Activated CD8-positive, alpha-beta T cell treated with anti-CD3 and anti-CD28 coated beads for 36 hours (primary cell): Measurements from ENCODE around the gene SPTSSB. TPM values are rescaled to one million over a fixed set of nuclear protein-coding genes. Genes with fewer than 3 reads are reported as not detected.

Experiments used
- ATAC-seq: fragments of 200-7000 bp; cut with Tn5 transposase; one replicate; pipeline ENCODE4 v1.10.0; 2021; ENCODE audit warnings: mild to moderate bottlenecking, moderate library complexity
- CTCF ChIA-PET: fragments of 350-600 bp; sonication (Branson Sonifier 250); formaldehyde crosslinking; loops from one replicate; lab custom pipeline; 2021; ENCODE audit warnings: antibody characterized with exemption; lab: Charles Lee
- POLR2A ChIA-PET: fragments of 350-600 bp; sonication (Branson Sonifier 250); formaldehyde crosslinking; loops from one replicate; lab custom pipeline; 2021; ENCODE audit warnings: antibody characterized with exemption; lab: Charles Lee
- DNase-seq: peaks from one replicate; pipeline ENCODE4 v3.0.0-alpha.2; 2020
- H3K27ac Mint-ChIP-seq: one replicate; pipeline ENCODE4 v1.8.0; 2021; ENCODE audit warnings: mild to moderate bottlenecking, mixed read lengths
- H3K27me3 Mint-ChIP-seq: one replicate; pipeline ENCODE4 v1.8.0; 2021; ENCODE audit warnings: mixed read lengths
- H3K36me3 Mint-ChIP-seq: one replicate; pipeline ENCODE4 v1.8.0; 2021; ENCODE audit warnings: low read depth, mixed read lengths
- H3K4me1 Mint-ChIP-seq: one replicate; pipeline ENCODE4 v1.8.0; 2021; ENCODE audit warnings: low read depth, mixed read lengths
- H3K4me3 Mint-ChIP-seq: one replicate; pipeline ENCODE4 v1.8.0; 2021; ENCODE audit warnings: mild to moderate bottlenecking, moderate library complexity, mixed read lengths
- H3K9me3 Mint-ChIP-seq: one replicate; pipeline ENCODE4 v1.8.0; 2021; ENCODE audit warnings: mixed read lengths
- intact Hi-C: fragments of 100-400 bp; cut with micrococcal nuclease; formaldehyde crosslinking; loops from one replicate; pipeline ENCODE4 v1.10.0; 2022
- total RNA-seq, 2 experiments: library from RNA; stranded (reverse); gene quantifications; one replicate each; pipeline ENCODE4 v1.2.3, GENCODE V29; 2021
- TF ChIP-seq, protein P1 (sequence below): fragments of 200-600 bp; IDR thresholded peaks from one replicate; pipeline ENCODE4 v1.8.0; 2022; ENCODE audit warnings: antibody characterized with exemption, mild to moderate bottlenecking

The SPTSSB gene
- total RNA-seq, 2 experiments from 2014 or later: not detected

DNA sequence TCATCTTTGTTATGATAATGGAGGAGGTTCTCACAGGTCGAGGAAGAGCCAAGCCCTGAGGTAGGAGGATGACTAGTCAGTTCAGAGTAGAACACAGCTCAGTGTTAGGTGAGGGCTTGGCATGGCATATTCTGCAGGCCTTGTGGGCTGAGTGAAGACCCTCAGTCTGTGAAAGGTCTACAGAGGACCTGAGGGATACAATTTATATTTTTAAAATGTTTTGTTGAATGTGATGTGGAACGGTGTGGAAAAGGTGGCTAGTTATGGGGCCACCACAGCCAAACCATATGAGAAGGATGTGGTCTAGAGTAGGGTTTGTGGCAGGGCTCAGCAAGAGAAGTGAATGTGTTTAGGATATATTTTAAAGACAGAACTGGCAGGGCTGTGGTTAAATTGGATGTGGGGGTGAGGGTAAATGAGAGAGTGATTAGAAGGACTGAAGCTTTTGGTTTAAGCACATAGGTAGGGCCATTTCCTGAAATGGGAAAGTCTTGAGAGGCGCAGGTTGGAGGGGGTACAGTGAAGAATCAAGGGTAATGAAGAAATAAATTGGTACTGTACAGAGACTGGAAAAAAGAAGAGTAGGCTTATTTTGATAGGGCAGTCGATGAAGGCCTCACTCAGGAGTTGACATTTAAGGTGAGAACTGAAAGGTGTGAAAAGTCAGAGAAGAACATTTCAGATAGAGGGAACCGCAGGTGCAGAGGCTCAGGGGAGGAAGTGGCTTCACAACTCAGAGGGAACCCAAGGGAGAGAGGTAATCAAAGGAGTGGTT lies 60.5 kb downstream of the SPTSSB start:
- CTCF ChIA-PET: interaction anchor here (1.0 to 1.7 kb wide), 2 partner anchors 35 to 36 kb away, joined by 3 to 5 read pairs; no protein-coding TSS in a partner anchor
- Mint-ChIP-seq H3K4me1 (peaks cover 58% of the 10 kb centered on the region), H3K27me3 (peaks cover 32% of the 10 kb centered on the region), H3K36me3 (peaks cover 12% of the 10 kb centered on the region), H3K4me3 (peak overlapping the region; percentile 26), H3K27ac (peak overlapping the region; percentile 89), H3K9me3 (peaks cover 21% of the 10 kb centered on the region)
- ATAC-seq (peak; percentile 83), DNase-seq (peak; percentile 89)
- intact Hi-C loops: loop anchor here (2.0 kb wide), 2 partner anchors 38 to 84 kb away; no protein-coding TSS in a partner anchor
- POLR2A ChIA-PET: interaction anchor here (0.9 to 1.8 kb wide), 6 partner anchors 11 to 61 kb away, joined by 3 to 4 read pairs (median 3); no protein-coding TSS in a partner anchor
- TF ChIP-seq, protein P1, sequence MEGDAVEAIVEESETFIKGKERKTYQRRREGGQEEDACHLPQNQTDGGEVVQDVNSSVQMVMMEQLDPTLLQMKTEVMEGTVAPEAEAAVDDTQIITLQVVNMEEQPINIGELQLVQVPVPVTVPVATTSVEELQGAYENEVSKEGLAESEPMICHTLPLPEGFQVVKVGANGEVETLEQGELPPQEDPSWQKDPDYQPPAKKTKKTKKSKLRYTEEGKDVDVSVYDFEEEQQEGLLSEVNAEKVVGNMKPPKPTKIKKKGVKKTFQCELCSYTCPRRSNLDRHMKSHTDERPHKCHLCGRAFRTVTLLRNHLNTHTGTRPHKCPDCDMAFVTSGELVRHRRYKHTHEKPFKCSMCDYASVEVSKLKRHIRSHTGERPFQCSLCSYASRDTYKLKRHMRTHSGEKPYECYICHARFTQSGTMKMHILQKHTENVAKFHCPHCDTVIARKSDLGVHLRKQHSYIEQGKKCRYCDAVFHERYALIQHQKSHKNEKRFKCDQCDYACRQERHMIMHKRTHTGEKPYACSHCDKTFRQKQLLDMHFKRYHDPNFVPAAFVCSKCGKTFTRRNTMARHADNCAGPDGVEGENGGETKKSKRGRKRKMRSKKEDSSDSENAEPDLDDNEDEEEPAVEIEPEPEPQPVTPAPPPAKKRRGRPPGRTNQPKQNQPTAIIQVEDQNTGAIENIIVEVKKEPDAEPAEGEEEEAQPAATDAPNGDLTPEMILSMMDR: no peak

DNA sequence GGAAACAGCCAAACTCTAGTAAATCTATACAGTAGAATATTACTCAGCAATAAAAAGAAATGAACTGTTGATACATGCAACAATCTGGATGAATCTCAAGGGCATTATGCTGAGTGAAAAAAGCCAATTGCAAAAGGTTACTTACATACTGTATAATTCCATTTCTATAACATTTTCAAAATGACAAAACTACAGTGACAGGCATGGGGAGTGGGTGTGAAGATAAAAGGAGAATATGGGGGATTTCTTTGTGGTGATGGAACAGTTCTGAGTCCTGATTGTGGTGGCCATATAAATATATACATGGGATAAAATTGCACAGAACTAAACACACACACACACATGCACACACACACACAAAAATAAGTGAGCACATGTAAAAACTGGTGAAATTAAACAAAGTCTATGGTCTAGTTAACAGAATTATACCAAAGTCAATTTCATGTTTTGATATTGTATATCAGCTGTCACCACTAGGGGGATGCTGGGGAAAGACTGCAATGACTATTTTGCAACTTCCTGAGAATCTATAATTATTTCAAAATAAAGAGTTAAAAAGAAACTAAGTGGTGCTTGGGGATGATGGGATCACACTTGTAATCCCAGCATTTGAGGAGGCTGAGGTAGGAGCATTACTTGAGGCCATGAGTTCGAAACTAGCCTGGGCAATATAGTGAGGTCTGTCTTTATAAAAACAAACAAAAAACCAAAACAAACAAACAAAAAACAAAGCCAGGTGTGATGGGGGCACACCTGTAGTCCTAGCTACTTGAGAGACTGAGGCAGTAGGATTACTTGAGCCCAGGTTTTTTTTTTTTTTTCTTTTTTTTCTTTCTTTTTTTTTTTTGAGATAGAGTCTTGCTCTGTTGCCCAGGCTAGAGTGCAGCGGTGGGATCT lies 66.0 kb downstream of the SPTSSB start:
- POLR2A ChIA-PET: no interaction called here
- CTCF ChIA-PET: interaction anchor here (0.7 to 4.6 kb wide), 12 partner anchors 10 to 107 kb away, joined by 3 to 26 read pairs (median 4); partner anchors contain the start of gene SPTSSB

DNA sequence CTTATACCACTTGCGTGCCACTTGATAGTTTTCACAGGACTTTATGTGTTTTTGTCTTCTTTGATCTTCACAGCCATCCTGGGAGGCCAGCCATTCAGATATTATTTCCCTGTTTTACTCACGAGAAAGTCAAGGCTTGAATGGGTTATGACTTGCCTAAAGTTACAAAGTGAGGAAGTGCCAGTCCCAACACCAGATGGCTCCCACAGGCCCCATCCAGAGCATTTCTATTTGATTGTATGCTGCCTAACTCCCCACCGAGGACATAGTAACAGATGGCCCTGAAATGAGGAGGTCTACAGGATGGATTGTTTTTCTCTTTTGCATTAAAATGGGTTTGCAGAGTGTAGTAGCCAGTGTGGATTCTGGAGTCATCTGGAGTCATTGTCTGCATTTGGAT lies 74.5 kb downstream of the SPTSSB start:
- ChIA-PET POLR2A (no interaction called here), CTCF (interaction anchor here (0.6 kb wide), 1 partner anchor 8 kb away, joined by 3 read pairs; no protein-coding TSS in a partner anchor)
- H3K27ac Mint-ChIP-seq: no peak overlapping the region

More for the DNA sequence above, 66.0 kb downstream of the SPTSSB start:
- H3K27ac Mint-ChIP-seq: no peak overlapping the region
- peaks cover 12% of the 10 kb centered on the region for H3K36me3 Mint-ChIP-seq
- peaks cover 19% of the 10 kb centered on the region for H3K9me3 Mint-ChIP-seq
- H3K27me3 Mint-ChIP-seq: peaks cover 25% of the 10 kb centered on the region
- H3K4me3 Mint-ChIP-seq: no peak overlapping the region
- TF ChIP-seq, protein P1: peak; percentile 86
- intact Hi-C loops: no loop called here
- ATAC-seq: peak; percentile 58
- peaks cover 30% of the 10 kb centered on the region for H3K4me1 Mint-ChIP-seq
- DNase-seq: peak; percentile 20

DNA sequence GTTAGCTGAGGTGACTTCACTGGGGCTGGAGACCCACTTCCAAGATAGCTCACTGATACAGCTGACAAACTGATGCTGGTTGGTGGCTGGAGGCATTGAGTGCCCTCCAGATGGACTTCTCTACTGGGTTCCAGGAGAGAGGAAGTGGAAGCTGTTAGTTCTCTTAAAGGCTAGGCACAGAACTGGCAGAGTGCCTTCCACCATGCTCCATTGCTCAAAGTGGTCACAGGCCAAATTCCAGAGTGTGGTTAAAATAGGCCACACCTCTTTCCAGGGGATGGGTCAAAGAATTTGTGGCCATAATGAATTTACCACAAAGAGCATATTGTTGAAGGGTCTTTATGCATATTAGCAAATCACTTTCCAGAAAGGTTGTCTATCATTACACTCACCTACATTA lies 76.0 kb downstream of the SPTSSB start:
- ChIA-PET CTCF (interaction anchor here (0.9 to 1.9 kb wide), 3 partner anchors 9 to 113 kb away, joined by 3 to 6 read pairs (median 5); no protein-coding TSS in a partner anchor), POLR2A (no interaction called here)
- intact Hi-C loops: no loop called here
- TF ChIP-seq, protein P1: no peak
- Mint-ChIP-seq H3K4me1 (no peaks in the 10 kb centered on the region), H3K36me3 (peaks cover 10% of the 10 kb centered on the region), H3K27me3 (peaks cover 2% of the 10 kb centered on the region), H3K9me3 (peaks cover 20% of the 10 kb centered on the region), H3K27ac (no peak overlapping the region), H3K4me3 (no peak overlapping the region)
- ATAC-seq (no peak), DNase-seq (no peak)

More for the DNA sequence above, 74.5 kb downstream of the SPTSSB start:
- H3K4me3 Mint-ChIP-seq: no peak overlapping the region
- TF ChIP-seq, protein P1: no peak
- DNase-seq: no peak
- H3K36me3 Mint-ChIP-seq: peaks cover 10% of the 10 kb centered on the region
- H3K4me1 Mint-ChIP-seq: no peaks in the 10 kb centered on the region
- peaks cover 2% of the 10 kb centered on the region for H3K27me3 Mint-ChIP-seq
- intact Hi-C loops: no loop called here
- ATAC-seq: no peak
- H3K9me3 Mint-ChIP-seq: peaks cover 20% of the 10 kb centered on the region

Other genes starting within 250 kb of the SPTSSB start
- 10 to 100 TPM; 73.0 to 74.9 TPM for gene NMD3, start 150.2 kb downstream of the SPTSSB start, total RNA-seq
- gene OTOL1, start 125.3 kb upstream of the SPTSSB start, total RNA-seq: not detected